Activated CD8-positive, alpha-beta memory T cell treated with anti-CD3 and anti-CD28 coated beads, Interleukin-2, amount 50 U/mL, for 24 hours (primary cell): ENCODE data around the gene OLFML3.
A peak's percentile ranks its signal among the peaks of the same experiment; 100 is the strongest.
"Not testable (repeated sequence)": the region's sequence is repeated elsewhere in the genome, so short reads cannot be mapped to it uniquely, and the experiment has no call there.

Experiments
- DNase-seq: peaks from one replicate; pipeline ENCODE4 v3.0.0-alpha.2; 2020; ENCODE audit errors: extremely low read depth

Gene OLFML3

GRCh38 chr1:113978863-113979702 is at the start of gene OLFML3:
OLFML3 (plus strand) TSS chr1:113979474; CDS start chr1:113979517, 43 bp downstream.
- peak; percentile 18 for DNase-seq

DNA sequence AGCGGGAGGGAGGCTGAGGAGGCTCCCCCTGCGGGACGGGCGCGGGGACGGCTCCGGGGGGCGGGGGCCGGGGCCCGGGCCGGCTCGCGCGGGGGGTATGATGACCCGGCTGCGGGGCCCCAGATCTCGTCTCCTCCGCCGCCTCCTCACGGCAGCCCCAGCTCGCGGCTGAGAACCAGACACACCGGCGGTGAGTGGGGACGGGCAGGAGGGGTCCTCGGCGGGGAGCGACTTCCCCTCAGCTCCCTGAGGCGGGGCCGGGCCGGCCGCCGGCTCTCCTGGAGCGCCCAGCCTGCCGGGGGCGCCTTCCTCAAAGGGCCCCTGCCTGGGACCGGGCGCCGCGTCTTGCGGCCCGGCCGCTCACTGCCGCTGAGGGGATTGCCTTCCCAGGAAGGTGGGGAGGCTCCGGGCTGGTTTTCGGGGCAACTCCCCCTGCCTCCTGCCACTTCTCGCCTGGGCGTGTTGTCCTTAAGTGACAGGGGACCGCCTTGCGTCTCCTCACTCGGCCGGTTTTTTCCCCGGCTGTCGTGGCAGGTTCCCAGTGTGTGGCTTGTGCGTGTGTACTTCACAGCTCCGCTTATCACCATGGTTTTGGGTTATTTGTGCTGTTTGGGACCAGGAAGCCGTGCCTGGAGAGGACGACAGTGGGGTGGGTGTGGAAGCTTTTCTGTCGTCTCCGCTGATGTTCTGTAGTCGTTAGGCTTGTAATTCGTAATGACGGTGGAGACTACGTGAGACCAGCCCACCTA is 49.4 kb upstream of the OLFML3 start:
- DNase-seq = peak; percentile 33

DNA sequence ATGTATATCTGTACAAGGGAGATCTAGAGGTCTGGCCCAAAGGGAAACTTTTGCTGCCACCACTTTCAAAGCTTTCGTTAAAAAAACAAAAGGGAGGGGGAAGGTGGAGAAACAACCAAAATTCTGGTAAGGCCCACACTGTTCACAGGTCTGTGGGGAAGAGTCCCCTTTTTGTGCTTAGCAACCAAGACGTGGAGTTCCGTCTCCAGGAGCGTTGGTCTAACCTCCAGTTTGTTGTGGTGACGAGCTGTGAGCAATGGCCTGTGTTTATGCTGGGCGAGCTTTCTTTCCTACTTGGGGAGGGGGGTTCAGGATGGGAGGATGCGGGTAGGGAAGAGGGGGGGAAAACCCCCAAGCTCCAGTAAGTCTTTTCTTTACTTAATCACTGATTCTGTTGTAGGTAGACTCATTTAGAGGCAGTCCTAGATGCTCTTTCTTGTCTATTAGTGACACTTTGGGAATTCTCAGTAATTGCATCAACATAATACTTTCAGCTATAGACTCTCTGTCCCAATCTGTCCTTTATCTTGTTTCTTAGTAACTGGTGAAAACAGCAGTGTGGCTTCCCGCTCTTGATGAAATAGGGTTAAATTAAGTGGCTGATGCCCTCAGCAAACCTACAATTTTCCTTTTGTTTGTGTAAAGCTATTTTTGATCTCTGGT is 48.6 kb upstream of the OLFML3 start:
- DNase-seq = peak; percentile 44

DNA sequence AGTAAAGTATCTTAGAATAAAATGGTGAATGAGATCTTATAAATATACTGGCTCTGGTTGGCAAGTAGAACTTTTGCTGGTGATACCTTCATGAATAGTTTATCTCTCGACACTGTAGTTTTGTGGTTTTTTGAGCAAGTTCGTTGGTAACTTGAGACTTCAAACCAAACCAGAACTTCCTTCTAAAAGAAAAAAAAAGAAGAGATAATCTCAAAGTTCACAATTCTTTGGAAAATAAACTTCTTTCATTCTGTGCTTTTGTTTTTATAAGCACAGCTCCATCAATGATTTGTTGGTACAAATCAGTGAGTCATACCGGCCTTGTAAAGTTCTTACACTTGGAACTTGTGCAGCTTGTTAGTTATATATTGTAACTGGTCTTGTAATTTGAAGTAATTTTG is 47.8 kb upstream of the OLFML3 start:
- DNase-seq = no peak

DNA sequence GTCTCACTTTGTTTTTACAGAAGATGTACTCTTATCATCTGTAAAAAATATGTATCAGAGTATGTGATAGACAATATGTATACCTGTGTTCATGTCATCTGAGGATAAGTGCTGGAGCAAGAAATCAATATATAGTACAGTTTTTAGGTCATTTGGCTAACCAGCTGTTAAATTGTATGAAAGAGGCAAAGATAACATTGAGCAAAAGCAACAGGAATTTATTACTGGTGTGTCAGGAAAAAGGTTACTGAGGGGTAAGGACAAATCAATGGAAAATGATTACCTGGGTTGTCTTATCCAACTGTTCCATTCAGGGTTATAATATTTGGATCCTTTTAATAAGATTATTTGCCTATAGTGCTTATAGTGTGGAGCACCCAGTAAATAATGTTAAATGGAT is 45.3 kb upstream of the OLFML3 start:
- DNase-seq = no peak

GRCh38 chr1:113934511-113935055 is 44.7 kb upstream of the OLFML3 start:
- DNase-seq = no peak

DNA sequence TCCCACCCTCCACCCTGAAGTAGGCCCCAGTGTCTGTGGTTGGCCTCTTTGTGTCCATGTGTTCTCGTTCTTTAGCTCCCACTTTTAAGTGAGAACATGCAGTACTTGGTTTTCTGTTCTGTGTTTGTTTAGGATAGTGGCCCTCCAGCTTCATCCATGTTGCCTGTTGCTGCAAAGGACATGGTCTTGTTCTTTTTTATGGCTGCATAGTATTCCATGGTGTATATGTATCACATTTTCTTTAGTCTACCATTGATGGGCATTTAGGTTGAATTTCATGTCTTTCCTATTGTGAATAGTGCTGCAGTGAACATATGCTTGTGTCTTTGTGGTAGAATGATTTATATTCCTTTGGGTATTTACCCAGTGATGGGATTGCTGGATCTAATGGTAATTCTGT is 44.1 kb upstream of the OLFML3 start:
- no peak for DNase-seq

GRCh38 chr1:113935970-113936369 is 43.3 kb upstream of the OLFML3 start:
- no peak for DNase-seq

GRCh38 chr1:113937146-113937545 is 42.1 kb upstream of the OLFML3 start:
- no peak for DNase-seq

GRCh38 chr1:113938192-113938591 is 41.1 kb upstream of the OLFML3 start:
- no peak for DNase-seq

DNA sequence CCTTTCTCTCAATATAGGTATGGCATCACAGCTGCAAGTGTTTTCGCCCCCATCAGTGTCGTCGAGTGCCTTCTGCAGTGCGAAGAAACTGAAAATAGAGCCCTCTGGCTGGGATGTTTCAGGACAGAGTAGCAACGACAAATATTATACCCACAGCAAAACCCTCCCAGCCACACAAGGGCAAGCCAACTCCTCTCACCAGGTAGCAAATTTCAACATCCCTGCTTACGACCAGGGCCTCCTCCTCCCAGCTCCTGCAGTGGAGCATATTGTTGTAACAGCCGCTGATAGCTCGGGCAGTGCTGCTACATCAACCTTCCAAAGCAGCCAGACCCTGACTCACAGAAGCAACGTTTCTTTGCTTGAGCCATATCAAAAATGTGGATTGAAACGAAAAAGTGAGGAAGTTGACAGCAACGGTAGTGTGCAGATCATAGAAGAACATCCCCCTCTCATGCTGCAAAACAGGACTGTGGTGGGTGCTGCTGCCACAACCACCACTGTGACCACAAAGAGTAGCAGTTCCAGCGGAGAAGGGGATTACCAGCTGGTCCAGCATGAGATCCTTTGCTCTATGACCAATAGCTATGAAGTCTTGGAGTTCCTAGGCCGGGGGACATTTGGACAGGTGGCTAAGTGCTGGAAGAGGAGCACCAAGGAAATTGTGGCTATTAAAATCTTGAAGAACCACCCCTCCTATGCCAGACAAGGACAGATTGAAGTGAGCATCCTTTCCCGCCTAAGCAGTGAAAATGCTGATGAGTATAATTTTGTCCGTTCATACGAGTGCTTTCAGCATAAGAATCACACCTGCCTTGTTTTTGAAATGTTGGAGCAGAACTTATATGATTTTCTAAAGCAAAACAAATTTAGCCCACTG is 38.7 kb upstream of the OLFML3 start:
- DNase-seq = no peak

GRCh38 chr1:113941245-113941559 is 38.1 kb upstream of the OLFML3 start:
- no peak for DNase-seq

DNA sequence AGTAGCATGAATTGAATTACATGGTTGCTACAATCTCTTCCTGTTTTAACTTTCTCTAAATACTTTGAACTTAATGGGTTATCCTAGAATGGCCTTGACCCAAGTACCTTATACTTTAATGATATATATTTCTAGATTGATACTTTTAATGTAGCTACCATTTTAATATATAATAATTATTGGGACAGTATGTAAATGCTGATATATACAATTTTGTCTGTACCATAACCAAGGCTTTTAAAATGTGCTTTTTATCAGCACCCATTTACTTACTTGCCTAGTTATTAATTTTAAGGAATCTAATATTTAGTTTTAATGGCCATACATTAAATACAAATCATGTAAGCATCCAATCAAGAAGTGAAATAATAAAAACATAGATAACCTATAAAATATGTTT is 36.7 kb upstream of the OLFML3 start:
- no peak for DNase-seq

- no peak for DNase-seq
Measured at GRCh38 chr1:113943028-113943811, 36.1 kb upstream of the OLFML3 start.

- DNase-seq = no peak
Measured at GRCh38 chr1:113945329-113945728, 33.9 kb upstream of the OLFML3 start.

DNA sequence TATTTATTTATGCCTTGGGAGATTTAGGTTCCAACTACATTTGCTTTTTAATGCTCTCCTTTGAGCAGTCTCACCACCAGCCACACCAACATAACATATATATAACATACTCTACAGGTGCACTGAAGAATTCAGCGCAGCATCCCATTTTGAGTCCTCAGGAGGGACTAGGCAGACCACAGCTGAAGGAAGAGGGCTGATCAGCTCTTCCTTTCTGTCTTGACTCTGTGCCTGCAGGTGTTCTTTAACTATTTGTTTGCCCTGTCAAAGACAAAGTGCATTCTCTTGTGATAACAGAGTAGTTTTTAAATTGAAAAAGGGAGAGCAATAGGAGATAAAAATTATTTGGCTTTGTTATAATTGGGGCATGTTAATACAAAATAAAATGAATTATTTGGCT is 33.2 kb upstream of the OLFML3 start:
- DNase-seq = no peak

DNA sequence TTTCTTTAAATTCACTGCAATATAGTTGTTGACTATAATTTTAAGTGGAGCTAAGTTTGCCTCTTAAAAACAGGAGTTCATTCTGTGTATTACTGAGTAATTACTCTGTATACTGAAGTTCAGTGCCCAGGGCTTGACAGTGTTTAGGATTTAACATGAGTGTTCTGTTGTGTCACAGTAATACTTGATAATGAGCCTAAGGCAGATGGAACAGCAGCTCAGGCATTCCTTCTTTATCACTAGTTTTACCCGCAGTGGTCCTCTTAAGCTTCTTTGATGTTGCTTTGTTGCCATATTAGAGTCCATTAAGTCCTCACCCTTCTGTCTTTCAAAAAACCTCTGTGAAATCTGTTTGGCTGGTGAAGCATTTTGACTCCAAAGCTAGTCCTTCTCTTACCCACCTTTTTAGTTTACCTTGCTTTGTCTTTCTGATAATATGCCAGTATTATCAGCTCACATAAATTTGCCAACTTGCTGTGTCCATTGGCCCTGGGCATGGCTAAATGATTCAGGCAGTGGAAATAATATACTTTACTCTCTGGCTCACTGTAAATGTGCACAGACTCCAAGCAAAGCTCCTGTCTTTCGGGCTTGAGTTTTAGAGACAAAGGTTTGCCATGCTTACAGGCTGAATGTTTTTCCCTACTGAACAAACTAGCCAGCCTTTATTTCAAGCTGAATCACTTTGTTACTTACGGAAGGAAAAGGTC is 32.4 kb upstream of the OLFML3 start:
- DNase-seq = no peak

DNA sequence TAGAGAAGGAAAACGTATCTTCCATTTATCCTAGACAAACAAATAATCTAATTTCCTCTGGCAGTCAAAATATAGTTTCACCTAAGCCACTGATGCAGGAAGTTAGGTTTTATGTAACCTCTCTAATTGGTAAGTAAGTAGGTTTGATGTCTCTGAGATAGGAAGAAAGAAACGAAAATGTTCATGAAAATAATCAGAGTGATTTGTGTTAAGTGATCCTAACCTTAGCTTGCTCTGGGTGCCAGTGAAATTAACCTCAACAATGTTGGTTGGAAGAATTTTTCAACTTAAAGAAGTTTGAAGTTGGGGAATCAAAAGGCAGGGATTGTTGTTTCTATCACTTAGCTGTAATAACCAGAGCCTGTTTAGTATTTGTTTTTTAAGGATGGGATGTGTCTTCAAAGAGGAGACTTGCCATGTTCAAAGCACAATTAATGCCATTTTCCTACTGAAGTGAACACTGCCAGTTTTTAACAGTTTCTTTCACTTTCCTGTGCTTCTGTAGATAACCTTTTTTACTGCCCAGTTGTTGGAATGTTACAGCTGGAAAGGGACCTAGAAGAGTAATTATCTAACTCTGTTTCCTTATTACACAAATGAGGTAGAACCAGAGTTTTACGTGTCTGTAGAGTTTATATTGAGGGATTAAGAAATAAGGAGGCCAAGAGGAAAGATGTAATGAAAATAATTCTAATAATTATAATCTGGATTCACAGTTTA is 31.7 kb upstream of the OLFML3 start:
- no peak for DNase-seq

GRCh38 chr1:113948151-113948550 is 31.1 kb upstream of the OLFML3 start:
- not testable (repeated sequence) for DNase-seq
